Nephron progenitor cell (in vitro differentiated cells): Measurements from ENCODE around the gene CENPK.

ENCODE experiments used
- DNase-seq: peaks from one replicate; pipeline ENCODE4 v3.0.0; 2021
- H3K27ac Mint-ChIP-seq: 2 replicates; pipeline ENCODE4 v1.8.0; 2021; ENCODE audit warnings: mild to moderate bottlenecking, moderate library complexity, mixed read lengths
- H3K27me3 Mint-ChIP-seq: 2 replicates; pipeline ENCODE4 v1.8.0; 2021; ENCODE audit warnings: mild to moderate bottlenecking, low read depth, mixed read lengths; ENCODE audit not compliant: poor library complexity
- H3K36me3 Mint-ChIP-seq: 2 replicates; pipeline ENCODE4 v1.8.0; 2021; ENCODE audit warnings: low read depth, mixed read lengths
- H3K4me1 Mint-ChIP-seq: 2 replicates; pipeline ENCODE4 v1.8.0; 2021; ENCODE audit warnings: mixed read lengths
- H3K4me3 Mint-ChIP-seq: 2 replicates; pipeline ENCODE4 v1.8.0; 2021; ENCODE audit warnings: mild to moderate bottlenecking, moderate library complexity, mixed read lengths
- H3K9me3 Mint-ChIP-seq: 2 replicates; pipeline ENCODE4 v1.8.0; 2021; ENCODE audit warnings: mild to moderate bottlenecking, moderate library complexity, mixed read lengths
- CTCF ChIP-seq: fragments of 200-600 bp; sonication (generic); IDR thresholded peaks from 2 replicates; pipeline ENCODE4 v1.5.0; 2021; ENCODE audit warnings: antibody characterized with exemption

The CENPK gene

GRCh38 chr5:65556181-65556580, 6.8 kb downstream of the CENPK start:
- Mint-ChIP-seq H3K4me1 (peaks cover 3% of the 10 kb centered on the region), H3K9me3 (no peaks in the 10 kb centered on the region), H3K27ac (no peak overlapping the region), H3K36me3 (peaks cover 23% of the 10 kb centered on the region), H3K27me3 (no peaks in the 10 kb centered on the region), H3K4me3 (no peak overlapping the region)
- TF ChIP-seq CTCF: no peak
- DNase-seq: no peak

GRCh38 chr5:65555287-65555686, 7.7 kb downstream of the CENPK start:
- Mint-ChIP-seq H3K4me3 (no peak overlapping the region), H3K27ac (no peak overlapping the region), H3K27me3 (no peaks in the 10 kb centered on the region), H3K9me3 (no peaks in the 10 kb centered on the region), H3K36me3 (peaks cover 30% of the 10 kb centered on the region), H3K4me1 (no peaks in the 10 kb centered on the region)
- no peak for TF ChIP-seq CTCF
- no peak for DNase-seq

- Mint-ChIP-seq H3K27ac (no peak overlapping the region), H3K4me3 (no peak overlapping the region), H3K4me1 (no peaks in the 10 kb centered on the region), H3K36me3 (peaks cover 35% of the 10 kb centered on the region), H3K9me3 (no peaks in the 10 kb centered on the region), H3K27me3 (no peaks in the 10 kb centered on the region)
- no peak for DNase-seq
- no peak for TF ChIP-seq CTCF
Observed at GRCh38 chr5:65553941-65554340, 9.0 kb downstream of the CENPK start.

- DNase-seq: no peak
- Mint-ChIP-seq H3K9me3 (no peaks in the 10 kb centered on the region), H3K36me3 (peaks cover 77% of the 10 kb centered on the region), H3K4me3 (no peak overlapping the region), H3K27ac (no peak overlapping the region), H3K4me1 (no peaks in the 10 kb centered on the region), H3K27me3 (peaks cover 6% of the 10 kb centered on the region)
- TF ChIP-seq CTCF: no peak
Observed at GRCh38 chr5:65548281-65548680, 14.7 kb downstream of the CENPK start.

GRCh38 chr5:65546141-65546540, 16.8 kb downstream of the CENPK start:
- Mint-ChIP-seq H3K4me1 (no peaks in the 10 kb centered on the region), H3K9me3 (no peaks in the 10 kb centered on the region), H3K27me3 (peaks cover 6% of the 10 kb centered on the region), H3K27ac (no peak overlapping the region), H3K36me3 (peaks cover 89% of the 10 kb centered on the region), H3K4me3 (no peak overlapping the region)
- no peak for TF ChIP-seq CTCF
- DNase-seq: no peak

- no peak for DNase-seq
- Mint-ChIP-seq H3K9me3 (no peaks in the 10 kb centered on the region), H3K36me3 (peaks cover 78% of the 10 kb centered on the region), H3K27me3 (peaks cover 6% of the 10 kb centered on the region), H3K4me1 (no peaks in the 10 kb centered on the region), H3K4me3 (no peak overlapping the region), H3K27ac (no peak overlapping the region)
- TF ChIP-seq CTCF: no peak
Observed at GRCh38 chr5:65544473-65544872, 18.5 kb downstream of the CENPK start.
